ENCODE measurements around the gene SEC11C. TPM values are rescaled to one million over a fixed set of nuclear protein-coding genes. Genes with fewer than 3 reads are reported as not detected.
"Not testable (repeated sequence)": the region's sequence is repeated elsewhere in the genome, so short reads cannot be mapped to it uniquely, and the experiment has no call there.

The SEC11C gene
- total RNA-seq, 4 donors from 2014 or later: 25.9 to 48.0 (median 34.4) TPM

GRCh38 chr18:59141294-59142068 is 1.8 kb downstream of the SEC11C start:
- no peaks in the 10 kb centered on the region for H3K9me3 ChIP-seq
- H3K4me3 ChIP-seq: no peak overlapping the region
- H3K27me3 ChIP-seq: no peaks in the 10 kb centered on the region
- TF ChIP-seq EP300 (IDR thresholded peaks at IDR 0.05) (no peak), POLR2A (IDR thresholded peaks at IDR 0.05) (no peak), CTCF (IDR thresholded peaks at IDR 0.05) (no peak), POLR2AphosphoS5 (IDR thresholded peaks at IDR 0.05) (no peak)
- peaks cover 19% of the 10 kb centered on the region for H3K4me1 ChIP-seq
- DNase-seq (ENCODE audit: low spot score in 2 of 2): no peak
- H3K36me3 ChIP-seq: no peaks in the 10 kb centered on the region
- 64% methylated on average over 1 of the region's 1 CpG for WGBS
- no peak overlapping the region for H3K27ac ChIP-seq

GRCh38 chr18:59142274-59142673 is 2.6 kb downstream of the SEC11C start:
- DNase-seq (ENCODE audit: low spot score in 2 of 2): no peak
- H3K27ac ChIP-seq: no peak overlapping the region
- peaks cover 19% of the 10 kb centered on the region for H3K4me1 ChIP-seq
- no peaks in the 10 kb centered on the region for H3K36me3 ChIP-seq
- H3K27me3 ChIP-seq: no peaks in the 10 kb centered on the region
- H3K9me3 ChIP-seq: no peaks in the 10 kb centered on the region
- TF ChIP-seq CTCF (IDR thresholded peaks at IDR 0.05) (no peak), POLR2AphosphoS5 (IDR thresholded peaks at IDR 0.05) (no peak), EP300 (IDR thresholded peaks at IDR 0.05) (no peak), POLR2A (IDR thresholded peaks at IDR 0.05) (no peak)
- no peak overlapping the region for H3K4me3 ChIP-seq
- WGBS: 81% methylated on average over 6 of the region's 6 CpGs

GRCh38 chr18:59142800-59143416 is 3.2 kb downstream of the SEC11C start:
- H3K4me3 ChIP-seq; H3K27ac ChIP-seq; DNase-seq (ENCODE audit: low spot score in 2 of 2); H3K9me3 ChIP-seq; H3K36me3 ChIP-seq; H3K27me3 ChIP-seq: not testable (repeated sequence)
- peaks cover 19% of the 10 kb centered on the region for H3K4me1 ChIP-seq
- WGBS: 87% methylated on average over 11 of the region's 11 CpGs

GRCh38 chr18:59143441-59143840 is 3.8 kb downstream of the SEC11C start:
- 61% methylated on average over 3 of the region's 3 CpGs for WGBS
- no peak overlapping the region for H3K27ac ChIP-seq
- TF ChIP-seq CTCF (IDR thresholded peaks at IDR 0.05): no peak
- H3K36me3 ChIP-seq: no peaks in the 10 kb centered on the region
- H3K4me1 ChIP-seq: peaks cover 19% of the 10 kb centered on the region
- no peak overlapping the region for H3K4me3 ChIP-seq
- no peak for DNase-seq (ENCODE audit: low spot score in 2 of 2)
- no peaks in the 10 kb centered on the region for H3K27me3 ChIP-seq
- H3K9me3 ChIP-seq: no peaks in the 10 kb centered on the region

GRCh38 chr18:59144483-59144882 is 4.8 kb downstream of the SEC11C start:
- Histone ChIP-seq H3K4me3 (no peak overlapping the region), H3K9me3 (no peaks in the 10 kb centered on the region), H3K27me3 (no peaks in the 10 kb centered on the region), H3K27ac (no peak overlapping the region), H3K36me3 (no peaks in the 10 kb centered on the region), H3K4me1 (peaks cover 19% of the 10 kb centered on the region)
- TF ChIP-seq EP300 (IDR thresholded peaks at IDR 0.05) (no peak), POLR2A (IDR thresholded peaks at IDR 0.05) (no peak), POLR2AphosphoS5 (IDR thresholded peaks at IDR 0.05) (no peak), CTCF (IDR thresholded peaks at IDR 0.05) (no peak)
- no peak for DNase-seq (ENCODE audit: low spot score in 2 of 2)
